ENCODE results near the gene SYT7. TPM values are rescaled to one million over a fixed set of nuclear protein-coding genes. Genes with fewer than 3 reads are reported as not detected.

SYT7 gene
- polyA plus RNA-seq, 1 donor (not counting 4 experiments of a cell fraction or from before 2014, with no cell fraction given) = 2.6 TPM

- H3K4me1 ChIP-seq (ENCODE audit: control insufficient read depth, extremely low read depth, insufficient read depth, low read length) = peaks cover 4% of the 10 kb centered on the region
- FAIRE-seq (no peak), DNase-seq (ENCODE audit: low read depth, low spot score) (no peak)
- H3K27ac ChIP-seq (ENCODE audit: control insufficient read depth, insufficient read depth, low read length) = no peak overlapping the region
- no peak overlapping the region for H3K4me2 ChIP-seq (ENCODE audit: control insufficient read depth, extremely low read depth, insufficient read depth, low read depth, low read length)
- no peaks in the 10 kb centered on the region for H4K20me1 ChIP-seq (ENCODE audit: control insufficient read depth, extremely low read depth, insufficient read depth, low read length)
- no peaks in the 10 kb centered on the region for H3K9me1 ChIP-seq (ENCODE audit: control insufficient read depth, extremely low read depth, insufficient read depth, low read length)
- dilution Hi-C loops (cut with MboI; ENCODE audit: extremely low pct_ligation_motif_present, low sequenced_read_pairs) = no loop called here
- no peak overlapping the region for H2AFZ ChIP-seq (ENCODE audit: control insufficient read depth, low read length)
- H3K4me3 ChIP-seq (ENCODE audit: control insufficient read depth in 2 of 3, extremely low read depth in 1 of 3, insufficient read depth in 2 of 3, low read depth in 1 of 3, low read length in 3 of 3) = no peak overlapping the region
- no peaks in the 10 kb centered on the region for H3K36me3 ChIP-seq (ENCODE audit: control insufficient read depth in 2 of 2, extremely low read depth in 1 of 2, insufficient read depth in 2 of 2, low read length in 2 of 2)
- TF ChIP-seq, protein P1, sequence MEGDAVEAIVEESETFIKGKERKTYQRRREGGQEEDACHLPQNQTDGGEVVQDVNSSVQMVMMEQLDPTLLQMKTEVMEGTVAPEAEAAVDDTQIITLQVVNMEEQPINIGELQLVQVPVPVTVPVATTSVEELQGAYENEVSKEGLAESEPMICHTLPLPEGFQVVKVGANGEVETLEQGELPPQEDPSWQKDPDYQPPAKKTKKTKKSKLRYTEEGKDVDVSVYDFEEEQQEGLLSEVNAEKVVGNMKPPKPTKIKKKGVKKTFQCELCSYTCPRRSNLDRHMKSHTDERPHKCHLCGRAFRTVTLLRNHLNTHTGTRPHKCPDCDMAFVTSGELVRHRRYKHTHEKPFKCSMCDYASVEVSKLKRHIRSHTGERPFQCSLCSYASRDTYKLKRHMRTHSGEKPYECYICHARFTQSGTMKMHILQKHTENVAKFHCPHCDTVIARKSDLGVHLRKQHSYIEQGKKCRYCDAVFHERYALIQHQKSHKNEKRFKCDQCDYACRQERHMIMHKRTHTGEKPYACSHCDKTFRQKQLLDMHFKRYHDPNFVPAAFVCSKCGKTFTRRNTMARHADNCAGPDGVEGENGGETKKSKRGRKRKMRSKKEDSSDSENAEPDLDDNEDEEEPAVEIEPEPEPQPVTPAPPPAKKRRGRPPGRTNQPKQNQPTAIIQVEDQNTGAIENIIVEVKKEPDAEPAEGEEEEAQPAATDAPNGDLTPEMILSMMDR (optimal IDR thresholded peaks at IDR 0.05 in 1 of 3, IDR thresholded peaks at IDR 0.05 in 1 of 3, conservative IDR thresholded peaks at IDR 0.05 in 1 of 3; ENCODE audit: extremely low read depth in 1 of 3, insufficient read depth in 2 of 3, low read length in 3 of 3) = no peak
- no peak for TF ChIP-seq EZH2 (IDR thresholded peaks at IDR 0.05; ENCODE audit: low read length)
- H3K27me3 ChIP-seq (ENCODE audit: control insufficient read depth, extremely low read depth, insufficient read depth, low read length) = peaks cover 15% of the 10 kb centered on the region
- no peaks in the 10 kb centered on the region for H3K9me3 ChIP-seq (ENCODE audit: control insufficient read depth, low read depth, low read length)
- H3K9ac ChIP-seq (ENCODE audit: control insufficient read depth, extremely low read depth, insufficient read depth, low read length) = no peak overlapping the region
- no peaks in the 10 kb centered on the region for H3K79me2 ChIP-seq (ENCODE audit: control insufficient read depth, insufficient read depth, low read length)
These were observed 99.1 kb downstream of the SYT7 start for GRCh38 chr11:61481806-61482205.

DNA sequence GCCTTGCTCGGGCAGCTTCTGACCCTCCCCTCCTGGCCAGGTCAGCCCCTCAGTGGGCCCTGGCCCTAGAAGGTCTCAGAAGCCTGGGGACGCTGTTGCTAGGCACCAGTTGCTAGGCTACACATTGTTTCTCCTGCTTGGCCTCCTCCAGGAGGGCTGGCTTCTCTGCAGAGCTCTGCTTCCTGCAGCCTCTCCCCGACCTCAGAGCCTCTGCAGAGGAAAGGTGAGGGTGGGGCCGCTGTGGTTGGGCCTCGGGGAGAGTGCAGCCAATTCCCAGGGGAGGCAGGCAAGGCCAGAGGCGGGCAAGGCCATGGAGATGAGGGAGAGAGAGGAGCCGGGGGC lies 99.9 kb downstream of the SYT7 start:
- no peak for FAIRE-seq
- no peak for DNase-seq (ENCODE audit: low read depth, low spot score)

More for the DNA sequence above, 99.9 kb downstream of the SYT7 start:
- Histone ChIP-seq H3K4me2 (ENCODE audit: control insufficient read depth, extremely low read depth, insufficient read depth, low read depth, low read length) (no peak overlapping the region), H3K9me1 (ENCODE audit: control insufficient read depth, extremely low read depth, insufficient read depth, low read length) (no peaks in the 10 kb centered on the region), H3K4me1 (ENCODE audit: control insufficient read depth, extremely low read depth, insufficient read depth, low read length) (peaks cover 4% of the 10 kb centered on the region), H3K27ac (ENCODE audit: control insufficient read depth, insufficient read depth, low read length) (no peak overlapping the region), H3K4me3 (ENCODE audit: control insufficient read depth in 2 of 3, extremely low read depth in 1 of 3, insufficient read depth in 2 of 3, low read depth in 1 of 3, low read length in 3 of 3) (no peak overlapping the region), H3K9ac (ENCODE audit: control insufficient read depth, extremely low read depth, insufficient read depth, low read length) (no peak overlapping the region), H4K20me1 (ENCODE audit: control insufficient read depth, extremely low read depth, insufficient read depth, low read length) (no peaks in the 10 kb centered on the region), H3K9me3 (ENCODE audit: control insufficient read depth, low read depth, low read length) (no peaks in the 10 kb centered on the region), H3K36me3 (ENCODE audit: control insufficient read depth in 2 of 2, extremely low read depth in 1 of 2, insufficient read depth in 2 of 2, low read length in 2 of 2) (no peaks in the 10 kb centered on the region), H3K79me2 (ENCODE audit: control insufficient read depth, insufficient read depth, low read length) (no peaks in the 10 kb centered on the region), H2AFZ (ENCODE audit: control insufficient read depth, low read length) (no peak overlapping the region), H3K27me3 (ENCODE audit: control insufficient read depth, extremely low read depth, insufficient read depth, low read length) (peaks cover 12% of the 10 kb centered on the region)
- dilution Hi-C loops (cut with MboI; ENCODE audit: extremely low pct_ligation_motif_present, low sequenced_read_pairs) = no loop called here
- TF ChIP-seq, protein P1 (optimal IDR thresholded peaks at IDR 0.05 in 1 of 3, IDR thresholded peaks at IDR 0.05 in 1 of 3, conservative IDR thresholded peaks at IDR 0.05 in 1 of 3; ENCODE audit: extremely low read depth in 1 of 3, insufficient read depth in 2 of 3, low read length in 3 of 3) = no peak
- no peak for TF ChIP-seq EZH2 (IDR thresholded peaks at IDR 0.05; ENCODE audit: low read length)
